ENCODE measurements around the gene BNC2.
"Not testable (repeated sequence)": the region's sequence is repeated elsewhere in the genome, so short reads cannot be mapped to it uniquely, and the experiment has no call there.

GRCh38 chr9:16882440-16882839 lies 12.0 kb upstream of the BNC2 start:
- TF ChIP-seq CTCF, POLR2A (IDR thresholded peaks at IDR 0.05): not testable (repeated sequence)
